GM18907 (cell line): Measurements from ENCODE around the gene FRMD4A.

Source experiments
- ATAC-seq: cut with Tn5 transposase; IDR thresholded peaks from one replicate; pipeline ENCODE4 v1.9.1; 2021; ENCODE audit warnings: mild to moderate bottlenecking, moderate library complexity; ENCODE audit not compliant: unreplicated experiment

FRMD4A gene

GRCh38 chr10:13893926-13894325, 436.8 kb downstream of the FRMD4A start:
- ATAC-seq: no peak

- ATAC-seq: no peak
These were observed 437.9 kb downstream of the FRMD4A start for GRCh38 chr10:13892871-13893270.

GRCh38 chr10:13892001-13892491, 438.7 kb downstream of the FRMD4A start:
- no peak for ATAC-seq

- no peak for ATAC-seq
These were observed 439.4 kb downstream of the FRMD4A start for GRCh38 chr10:13891128-13892000.

GRCh38 chr10:13890233-13891127, 440.2 kb downstream of the FRMD4A start:
- no peak for ATAC-seq

GRCh38 chr10:13887761-13888160, 443.0 kb downstream of the FRMD4A start:
- no peak for ATAC-seq

- no peak for ATAC-seq
These were observed 445.3 kb downstream of the FRMD4A start for GRCh38 chr10:13885238-13885990.

- no peak for ATAC-seq
These were observed 446.9 kb downstream of the FRMD4A start for GRCh38 chr10:13883636-13884444.

- no peak for ATAC-seq
These were observed 448.5 kb downstream of the FRMD4A start for GRCh38 chr10:13882119-13882711.

- no peak for ATAC-seq
These were observed 450.0 kb downstream of the FRMD4A start for GRCh38 chr10:13880760-13881159.

- ATAC-seq: no peak
These were observed 453.4 kb downstream of the FRMD4A start for GRCh38 chr10:13877154-13877909.

- ATAC-seq: no peak
These were observed 457.5 kb downstream of the FRMD4A start for GRCh38 chr10:13873196-13873595.

- ATAC-seq: no peak
These were observed 458.3 kb downstream of the FRMD4A start for GRCh38 chr10:13872411-13872810.

GRCh38 chr10:13871776-13872175, 458.9 kb downstream of the FRMD4A start:
- ATAC-seq: no peak

- ATAC-seq: no peak
These were observed 459.7 kb downstream of the FRMD4A start for GRCh38 chr10:13871011-13871410.

GRCh38 chr10:13869295-13869664, 461.4 kb downstream of the FRMD4A start:
- ATAC-seq: no peak

GRCh38 chr10:13868528-13869294, 462.0 kb downstream of the FRMD4A start:
- ATAC-seq: no peak

- no peak for ATAC-seq
These were observed 462.9 kb downstream of the FRMD4A start for GRCh38 chr10:13867822-13868221.
